Neural cell (in vitro differentiated cells): ENCODE results near the gene ADGRF1. TPM values are rescaled to one million over a fixed set of nuclear protein-coding genes. Genes with fewer than 3 reads are reported as not detected.

Source experiments
- H2AFZ ChIP-seq: fragments of 200-600, 300-800 bp; sonication (generic), shearing (Covaris generic); 2 replicates; pipeline ENCODE4 v1.6.0; 2014; ENCODE audit warnings: low read depth, mild to moderate bottlenecking, antibody characterized with exemption, low read length, moderate library complexity
- H3F3A ChIP-seq: fragments of 200-600 bp; shearing (Covaris generic); 2 replicates; pipeline ENCODE4 v1.6.1; 2016; ENCODE audit warnings: mild to moderate bottlenecking, moderate library complexity, mixed read lengths, antibody characterized with exemption, low read length; ENCODE audit not compliant: insufficient read depth, poor library complexity, severe bottlenecking
- H3K27ac ChIP-seq: fragments of 200-600, 300-800 bp; sonication (generic), shearing (Covaris generic); 2 replicates; pipeline ENCODE4 v1.5.1; 2014; ENCODE audit warnings: mild to moderate bottlenecking, low read length, moderate library complexity
- H3K27me3 ChIP-seq: fragments of 300-800, 200-600 bp; sonication (generic), shearing (Covaris generic); 2 replicates; pipeline ENCODE4 v1.6.0; 2014; ENCODE audit warnings: mild to moderate bottlenecking, low read depth, low read length, moderate library complexity; ENCODE audit not compliant: insufficient read depth
- H3K36me3 ChIP-seq: fragments of 300-800, 200-600 bp; sonication (generic), shearing (Covaris generic); 2 replicates; pipeline ENCODE4 v1.5.1; 2014; ENCODE audit warnings: mild to moderate bottlenecking, antibody characterized with exemption, low read length, moderate library complexity; ENCODE audit not compliant: insufficient read depth
- H3K4me2 ChIP-seq: fragments of 300-800, 200-600 bp; sonication (generic), shearing (Covaris generic); 2 replicates; pipeline ENCODE4 v1.6.0; 2014; ENCODE audit warnings: mild to moderate bottlenecking, low read length
- H3K4me3 ChIP-seq: fragments of 300-800, 200-600 bp; sonication (generic), shearing (Covaris generic); 2 replicates; pipeline ENCODE4 v1.5.1; 2014; ENCODE audit warnings: mild to moderate bottlenecking, low read length, moderate library complexity
- H3K79me2 ChIP-seq: fragments of 200-600 bp; shearing (Covaris generic); replicated peaks from 2 replicates; pipeline ENCODE4 v1.6.0; 2014; ENCODE audit warnings: mild to moderate bottlenecking, low read length, moderate library complexity; ENCODE audit not compliant: insufficient read depth
- H3K9ac ChIP-seq: fragments of 300-800, 200-600 bp; sonication (generic), shearing (Covaris generic); 2 replicates; pipeline ENCODE4 v1.6.1; 2016; ENCODE audit warnings: mild to moderate bottlenecking, low read length, mixed read lengths
- H3K9me2 ChIP-seq: fragments of 200-600 bp; shearing (Covaris generic); 2 replicates; pipeline ENCODE4 v1.6.1; 2016; ENCODE audit warnings: mild to moderate bottlenecking, low read length, mixed read lengths; ENCODE audit not compliant: insufficient read depth
- H3K9me3 ChIP-seq: fragments of 200-600, 300-800 bp; sonication (generic), shearing (Covaris generic); 2 replicates; pipeline ENCODE4 v1.6.1; 2016; ENCODE audit warnings: mild to moderate bottlenecking, mixed run types, low read length, moderate library complexity, mixed read lengths
- H4K20me1 ChIP-seq: fragments of 200-600 bp; shearing (Covaris generic); 2 replicates; pipeline ENCODE4 v1.6.1; 2016; ENCODE audit warnings: mild to moderate bottlenecking, mixed run types; ENCODE audit not compliant: insufficient read depth
- CTCF ChIP-seq: fragments of 450-650 bp; IDR thresholded peaks from 2 replicates; pipeline ENCODE4 v1.5.1; 2014; ENCODE audit warnings: antibody characterized with exemption, mild to moderate bottlenecking, moderate library complexity; ENCODE audit not compliant: poor library complexity, severe bottlenecking
- EP300 ChIP-seq: fragments of 450-650 bp; conservative IDR thresholded peaks from 2 replicates; pipeline ENCODE4 v1.6.1; 2014; ENCODE audit warnings: antibody characterized with exemption, mild to moderate bottlenecking, moderate library complexity; ENCODE audit not compliant: poor library complexity, severe bottlenecking
- EZH2 ChIP-seq: fragments of 200-600, 300-800 bp; shearing (Covaris generic), sonication (generic); IDR thresholded peaks from 2 replicates; pipeline ENCODE4 v1.6.1; 2014; ENCODE audit warnings: antibody characterized with exemption, low read length, borderline replicate concordance, mild to moderate bottlenecking; ENCODE audit not compliant: insufficient read depth, poor library complexity, severe bottlenecking
- MXI1 ChIP-seq: fragments of 450-650 bp; conservative IDR thresholded peaks from 2 replicates; pipeline ENCODE4 v1.6.1; 2014; ENCODE audit warnings: antibody characterized with exemption, mild to moderate bottlenecking; ENCODE audit not compliant: poor library complexity, severe bottlenecking
- POLR2AphosphoS5 ChIP-seq: IDR thresholded peaks from 2 replicates; pipeline ENCODE4 v1.6.1; 2012
- RAD21 ChIP-seq: fragments of 450-650 bp; conservative IDR thresholded peaks from 2 replicates; pipeline ENCODE4 v1.6.1; 2014; ENCODE audit warnings: antibody characterized with exemption, mild to moderate bottlenecking, moderate library complexity
- REST ChIP-seq: IDR thresholded peaks from 2 replicates; pipeline ENCODE4 v1.6.1; 2012; ENCODE audit warnings: borderline replicate concordance
- SMC3 ChIP-seq: fragments of 450-650 bp; conservative IDR thresholded peaks from 2 replicates; pipeline ENCODE4 v1.6.1; 2014; ENCODE audit warnings: antibody characterized with exemption, mild to moderate bottlenecking, moderate library complexity; ENCODE audit not compliant: poor library complexity
- TAF1 ChIP-seq: IDR thresholded peaks from 2 replicates; pipeline ENCODE4 v1.6.1; 2012; ENCODE audit warnings: low read depth
- polyA plus RNA-seq: library from polyadenylated mRNA; depleted of rRNA; stranded (reverse); fragments of >200 nt; gene quantifications from 2 replicates; pipeline ENCODE4 v1.2.3, GENCODE V29; 2014

ADGRF1 gene
- polyA plus RNA-seq, 1 donor from 2014 or later: not detected

- Histone ChIP-seq H2AFZ (no peak overlapping the region), H3K36me3 (no peaks in the 10 kb centered on the region)
These were observed 80.9 kb downstream of the ADGRF1 start for GRCh38 chr6:46961232-46961631.

GRCh38 chr6:46959419-46959818 is 82.7 kb downstream of the ADGRF1 start:
- Histone ChIP-seq H3F3A (no peaks in the 10 kb centered on the region), H3K27me3 (no peaks in the 10 kb centered on the region), H3K9me3 (no peaks in the 10 kb centered on the region), H3K27ac (no peak overlapping the region), H3K9ac (no peak overlapping the region), H4K20me1 (no peaks in the 10 kb centered on the region), H3K4me2 (no peak overlapping the region), H3K79me2 (no peaks in the 10 kb centered on the region), H3K9me2 (no peaks in the 10 kb centered on the region), H3K36me3 (no peaks in the 10 kb centered on the region), H2AFZ (no peak overlapping the region), H3K4me3 (no peak overlapping the region)
- TF ChIP-seq REST: no peak
- no peak for TF ChIP-seq EP300
- no peak for TF ChIP-seq CTCF
- TF ChIP-seq MXI1: no peak
- TF ChIP-seq SMC3: no peak

More at GRCh38 chr6:46961232-46961631, 80.9 kb downstream of the ADGRF1 start:
- no peak overlapping the region for H3K4me2 ChIP-seq
- H3K9ac ChIP-seq: no peak overlapping the region
- H3K4me3 ChIP-seq: no peak overlapping the region
- H3K9me2 ChIP-seq: no peaks in the 10 kb centered on the region
- H3K27ac ChIP-seq: no peak overlapping the region
- H3K79me2 ChIP-seq: no peaks in the 10 kb centered on the region
- TF ChIP-seq EZH2: no peak
- no peak for TF ChIP-seq POLR2AphosphoS5
- TF ChIP-seq TAF1: no peak
- TF ChIP-seq RAD21: no peak
- TF ChIP-seq REST: no peak
- no peak for TF ChIP-seq SMC3
- TF ChIP-seq MXI1: no peak
- no peak for TF ChIP-seq CTCF
- no peak for TF ChIP-seq EP300
- no peaks in the 10 kb centered on the region for H3K9me3 ChIP-seq
- no peaks in the 10 kb centered on the region for H4K20me1 ChIP-seq
- H3K27me3 ChIP-seq: no peaks in the 10 kb centered on the region
- no peaks in the 10 kb centered on the region for H3F3A ChIP-seq
